ENCODE results near the gene ARHGEF1. TPM values are rescaled to one million over a fixed set of nuclear protein-coding genes. Genes with fewer than 3 reads are reported as not detected.

ARHGEF1 gene
- total RNA-seq, 2 donors from 2014 or later = 929 to 961 TPM

DNA sequence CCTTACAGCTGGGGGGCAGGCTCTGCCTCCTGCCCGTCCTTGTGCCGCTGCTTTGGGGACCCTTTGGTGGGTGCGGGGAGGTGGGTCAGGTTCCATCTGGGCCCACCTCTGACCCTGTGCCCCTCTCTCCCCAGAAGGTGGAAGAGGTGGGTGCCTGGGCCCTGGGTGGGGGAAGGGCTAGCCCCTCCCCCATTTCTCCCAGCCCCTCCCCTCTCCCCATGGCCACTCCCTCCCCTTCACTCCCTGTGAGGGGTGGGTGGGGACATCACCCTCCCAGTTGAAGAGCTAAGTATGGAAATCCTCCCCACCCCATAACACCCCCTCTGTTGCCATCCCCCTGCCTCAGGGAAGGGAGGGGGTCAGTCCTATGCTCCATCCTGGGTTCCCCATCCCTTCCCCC, 14.2 kb downstream of the ARHGEF1 start:
- H3K4me3 Mint-ChIP-seq = no peak overlapping the region
- no peak for DNase-seq
- no peaks in the 10 kb centered on the region for H3K9me3 ChIP-seq (ENCODE audit: control insufficient read depth, low read length, poor library complexity, severe bottlenecking)
- peaks cover 15% of the 10 kb centered on the region for H3K36me3 Mint-ChIP-seq (ENCODE audit: low read depth)
- H3K27me3 Mint-ChIP-seq = no peaks in the 10 kb centered on the region
- H3K27ac Mint-ChIP-seq = no peak overlapping the region
- peaks cover 26% of the 10 kb centered on the region for H3K4me1 Mint-ChIP-seq
- ATAC-seq = no peak

DNA sequence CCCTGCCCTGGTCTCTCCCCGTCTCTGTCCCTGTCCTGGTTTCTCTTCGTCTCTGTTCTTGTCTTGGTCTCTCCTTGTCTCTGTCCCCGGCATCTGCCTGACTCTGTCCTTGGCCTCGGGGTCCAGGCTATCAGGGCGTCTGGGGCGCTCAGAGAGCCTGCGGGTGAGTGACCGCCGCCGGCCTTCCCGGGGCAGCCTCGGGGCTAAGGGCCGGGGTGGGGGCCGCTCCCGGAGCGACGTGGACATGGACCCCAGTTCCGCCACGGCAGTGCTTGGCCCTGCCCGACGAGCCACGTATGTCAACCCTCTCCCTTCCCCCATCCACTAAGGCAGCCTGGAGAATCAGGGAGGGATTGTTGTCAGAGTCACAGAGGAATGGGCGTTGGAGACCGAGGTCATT, 14.8 kb downstream of the ARHGEF1 start:
- H3K27ac Mint-ChIP-seq = no peak overlapping the region
- H3K27me3 Mint-ChIP-seq = no peaks in the 10 kb centered on the region
- H3K9me3 ChIP-seq (ENCODE audit: control insufficient read depth, low read length, poor library complexity, severe bottlenecking) = no peaks in the 10 kb centered on the region
- no peak for ATAC-seq
- no peak overlapping the region for H3K4me3 Mint-ChIP-seq
- DNase-seq = no peak
- H3K4me1 Mint-ChIP-seq = peaks cover 25% of the 10 kb centered on the region
- peaks cover 15% of the 10 kb centered on the region for H3K36me3 Mint-ChIP-seq (ENCODE audit: low read depth)

DNA sequence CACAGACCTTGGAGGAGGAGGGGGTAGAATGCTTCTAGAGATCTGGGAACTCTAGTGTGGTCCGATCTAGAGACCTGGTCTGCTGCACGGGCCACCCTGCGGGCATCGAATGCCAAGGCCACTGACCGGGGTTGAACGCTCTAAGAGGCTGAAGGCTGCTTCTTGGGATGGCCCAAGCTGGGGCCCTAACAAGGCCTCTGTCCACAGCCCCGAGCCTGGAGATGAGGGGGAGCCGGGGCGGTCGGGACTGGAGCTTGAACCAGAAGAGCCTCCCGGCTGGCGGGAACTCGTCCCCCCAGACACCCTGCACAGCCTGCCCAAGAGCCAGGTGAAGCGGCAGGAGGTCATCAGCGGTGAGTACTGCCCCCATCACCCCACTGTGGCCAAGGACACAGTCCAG, 15.3 kb downstream of the ARHGEF1 start:
- DNase-seq (no peak), ATAC-seq (no peak)
- Mint-ChIP-seq H3K27ac (no peak overlapping the region), H3K4me3 (no peak overlapping the region), H3K4me1 (peaks cover 22% of the 10 kb centered on the region), H3K27me3 (no peaks in the 10 kb centered on the region), H3K36me3 (ENCODE audit: low read depth) (peaks cover 15% of the 10 kb centered on the region)
- no peaks in the 10 kb centered on the region for H3K9me3 ChIP-seq (ENCODE audit: control insufficient read depth, low read length, poor library complexity, severe bottlenecking)

DNA sequence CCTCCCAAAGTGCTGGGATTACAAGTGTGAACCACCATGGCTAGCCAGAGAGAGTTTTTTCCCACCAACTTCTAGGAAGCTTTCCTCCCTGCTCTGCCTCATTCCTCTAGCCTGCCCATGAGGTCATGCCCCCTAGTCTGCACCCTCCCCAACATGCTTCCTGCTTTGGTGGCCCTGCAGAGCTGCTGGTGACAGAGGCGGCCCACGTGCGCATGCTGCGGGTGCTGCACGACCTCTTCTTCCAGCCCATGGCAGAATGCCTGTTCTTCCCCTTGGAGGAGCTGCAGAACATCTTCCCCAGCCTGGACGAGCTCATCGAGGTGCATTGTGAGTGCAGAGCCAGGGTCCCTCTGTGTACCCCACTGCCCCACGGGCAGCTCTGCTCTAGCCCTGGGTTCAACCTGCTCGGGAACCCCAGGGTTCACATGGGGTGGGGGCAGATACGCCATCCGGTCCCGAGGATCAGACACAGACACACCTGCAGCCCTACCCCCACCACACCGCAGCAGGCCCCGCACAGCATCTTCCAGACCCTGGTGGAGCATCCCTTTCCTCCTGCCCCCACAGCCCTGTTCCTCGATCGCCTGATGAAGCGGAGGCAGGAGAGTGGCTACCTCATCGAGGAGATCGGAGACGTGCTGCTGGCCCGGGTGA, 18.9 kb downstream of the ARHGEF1 start:
- DNase-seq (no peak), ATAC-seq (no peak)
- no peaks in the 10 kb centered on the region for H3K9me3 ChIP-seq (ENCODE audit: control insufficient read depth, low read length, poor library complexity, severe bottlenecking)
- Mint-ChIP-seq H3K27ac (no peak overlapping the region), H3K4me1 (peaks cover 29% of the 10 kb centered on the region), H3K4me3 (no peak overlapping the region), H3K27me3 (no peaks in the 10 kb centered on the region), H3K36me3 (ENCODE audit: low read depth) (peaks cover 12% of the 10 kb centered on the region)

DNA sequence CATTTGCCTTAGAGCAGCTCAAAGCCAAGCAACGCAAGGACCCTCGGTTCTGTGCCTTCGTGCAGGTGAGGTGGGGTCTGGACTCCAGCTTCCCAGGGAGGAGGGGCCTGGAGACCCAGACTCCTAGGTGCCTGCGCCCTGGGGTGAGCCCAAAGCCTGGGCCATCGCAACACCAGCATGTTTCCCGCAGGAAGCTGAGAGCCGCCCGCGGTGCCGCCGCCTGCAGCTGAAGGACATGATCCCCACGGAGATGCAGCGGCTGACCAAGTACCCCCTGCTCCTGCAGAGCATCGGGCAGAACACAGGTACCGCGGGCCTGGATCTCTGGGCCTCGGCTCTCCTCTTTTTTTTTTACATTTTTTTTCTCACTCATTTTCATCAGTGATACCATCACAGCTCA, 19.6 kb downstream of the ARHGEF1 start:
- Mint-ChIP-seq H3K27me3 (no peaks in the 10 kb centered on the region), H3K4me1 (peaks cover 30% of the 10 kb centered on the region), H3K36me3 (ENCODE audit: low read depth) (peaks cover 10% of the 10 kb centered on the region), H3K27ac (no peak overlapping the region), H3K4me3 (peak overlapping the region; percentile 59)
- DNase-seq = no peak
- no peaks in the 10 kb centered on the region for H3K9me3 ChIP-seq (ENCODE audit: control insufficient read depth, low read length, poor library complexity, severe bottlenecking)
- no peak for ATAC-seq

DNA sequence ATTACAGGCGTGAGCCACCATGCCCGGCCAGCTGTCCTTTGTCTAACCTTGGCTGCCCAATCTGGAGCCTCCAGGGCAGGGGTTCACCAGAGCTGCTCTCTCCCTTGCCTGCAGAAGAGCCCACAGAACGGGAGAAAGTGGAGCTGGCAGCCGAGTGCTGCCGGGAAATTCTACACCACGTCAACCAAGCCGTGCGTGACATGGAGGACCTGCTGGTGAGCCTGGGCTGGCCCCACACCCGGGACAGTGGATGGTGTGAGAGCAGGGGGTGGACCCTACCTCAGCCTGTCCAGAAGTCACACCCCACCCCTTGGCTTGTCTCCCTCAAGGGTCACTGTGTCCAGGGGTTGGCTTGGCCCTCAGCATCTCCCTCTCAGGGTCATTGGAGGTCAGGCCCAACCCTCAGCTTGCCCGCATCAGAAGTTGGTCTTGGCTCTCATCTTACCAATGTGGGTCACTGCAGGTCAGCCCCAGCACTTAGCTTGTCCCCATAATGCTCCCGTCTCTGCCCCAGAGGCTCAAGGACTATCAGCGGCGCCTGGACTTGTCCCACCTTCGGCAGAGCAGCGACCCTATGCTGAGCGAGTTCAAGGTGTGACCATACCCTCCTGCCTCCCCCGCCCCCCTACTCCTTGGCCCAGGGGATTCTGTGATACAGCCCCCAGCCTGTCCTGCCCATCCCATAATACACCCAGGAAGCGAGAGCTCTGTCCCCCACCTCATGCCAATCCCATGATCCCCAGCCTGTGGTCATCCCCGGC, 20.4 kb downstream of the ARHGEF1 start:
- H3K4me1 Mint-ChIP-seq = peaks cover 28% of the 10 kb centered on the region
- no peak for ATAC-seq
- no peak overlapping the region for H3K27ac Mint-ChIP-seq
- no peak overlapping the region for H3K4me3 Mint-ChIP-seq
- peaks cover 8% of the 10 kb centered on the region for H3K36me3 Mint-ChIP-seq (ENCODE audit: low read depth)
- H3K27me3 Mint-ChIP-seq = no peaks in the 10 kb centered on the region
- no peaks in the 10 kb centered on the region for H3K9me3 ChIP-seq (ENCODE audit: control insufficient read depth, low read length, poor library complexity, severe bottlenecking)
- no peak for DNase-seq

DNA sequence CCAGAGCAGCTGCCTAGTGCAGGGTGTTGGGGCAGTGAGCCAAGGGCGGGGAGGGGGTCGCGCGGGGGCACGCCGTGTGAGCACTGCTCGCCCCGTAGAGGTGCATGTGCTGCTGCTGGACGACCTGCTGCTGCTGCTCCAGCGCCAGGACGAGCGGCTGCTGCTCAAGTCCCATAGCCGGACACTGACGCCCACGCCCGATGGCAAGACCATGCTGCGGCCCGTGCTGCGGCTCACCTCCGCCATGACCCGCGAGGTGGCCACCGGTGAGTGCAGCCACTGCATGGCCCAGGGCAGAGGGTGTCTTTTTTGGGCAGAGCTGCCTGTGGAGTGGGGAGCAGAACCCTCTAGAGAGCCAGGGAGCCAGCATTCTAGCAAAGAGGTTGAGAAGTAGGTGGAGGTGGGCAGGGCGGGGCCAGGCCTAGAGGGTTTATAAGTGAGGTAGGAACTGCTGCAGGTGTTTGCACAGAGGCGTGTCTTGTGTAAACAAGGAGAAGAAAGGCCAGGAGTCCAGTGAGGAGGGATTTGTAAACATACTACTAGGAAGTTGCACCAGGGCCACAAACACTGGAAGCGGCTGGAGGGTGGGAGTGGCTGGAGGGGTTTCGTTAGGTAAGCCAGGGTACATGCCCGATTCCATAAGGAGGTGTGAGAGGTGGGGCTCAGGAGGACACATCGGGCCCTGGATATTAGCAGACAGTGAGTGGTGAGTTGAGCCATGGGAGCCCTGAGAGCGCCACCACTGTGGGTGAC, 21.3 kb downstream of the ARHGEF1 start:
- H3K36me3 Mint-ChIP-seq (ENCODE audit: low read depth) = peaks cover 6% of the 10 kb centered on the region
- no peak for ATAC-seq
- no peak overlapping the region for H3K4me3 Mint-ChIP-seq
- peaks cover 26% of the 10 kb centered on the region for H3K4me1 Mint-ChIP-seq
- no peak for DNase-seq
- no peak overlapping the region for H3K27ac Mint-ChIP-seq
- H3K27me3 Mint-ChIP-seq = no peaks in the 10 kb centered on the region
- no peaks in the 10 kb centered on the region for H3K9me3 ChIP-seq (ENCODE audit: control insufficient read depth, low read length, poor library complexity, severe bottlenecking)

DNA sequence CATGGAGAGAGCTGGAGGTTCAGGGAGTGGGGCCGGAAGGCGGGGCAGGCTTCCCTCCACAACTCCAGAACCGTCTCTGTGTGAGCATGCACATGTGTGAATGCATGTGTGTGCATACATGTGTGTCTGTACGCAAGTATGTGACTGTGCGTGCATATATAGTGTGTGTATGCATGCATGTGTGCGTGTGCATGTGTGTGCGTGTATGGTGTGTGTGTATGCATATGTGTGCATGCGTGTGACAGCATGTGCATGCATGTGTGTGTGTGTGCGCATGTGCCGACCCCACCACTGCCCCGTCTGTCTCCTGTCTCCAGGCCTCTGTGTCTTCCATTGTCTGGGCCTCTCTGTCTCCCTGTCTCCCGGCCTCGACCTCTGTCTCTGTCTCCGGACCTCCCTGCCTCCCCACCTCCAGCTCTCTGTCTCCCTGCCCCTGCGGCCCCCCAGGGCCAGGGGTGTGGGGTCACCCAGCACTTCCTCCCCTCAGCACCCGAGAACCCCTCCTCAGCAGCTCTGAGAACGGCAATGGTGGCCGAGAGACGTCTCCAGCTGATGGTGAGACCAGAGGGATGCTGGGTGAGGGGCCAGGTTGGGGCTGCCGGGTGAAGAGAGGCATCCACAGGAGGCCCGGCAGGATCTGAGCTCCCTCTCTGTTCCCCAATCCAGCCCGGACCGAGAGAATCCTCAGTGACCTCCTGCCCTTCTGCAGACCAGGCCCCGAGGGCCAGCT, 22.5 kb downstream of the ARHGEF1 start:
- Mint-ChIP-seq H3K27me3 (no peaks in the 10 kb centered on the region), H3K27ac (peak overlapping the region; percentile 66), H3K4me1 (peaks cover 31% of the 10 kb centered on the region), H3K36me3 (ENCODE audit: low read depth) (peaks cover 6% of the 10 kb centered on the region), H3K4me3 (no peak overlapping the region)
- DNase-seq (no peak), ATAC-seq (no peak)
- no peaks in the 10 kb centered on the region for H3K9me3 ChIP-seq (ENCODE audit: control insufficient read depth, low read length, poor library complexity, severe bottlenecking)

DNA sequence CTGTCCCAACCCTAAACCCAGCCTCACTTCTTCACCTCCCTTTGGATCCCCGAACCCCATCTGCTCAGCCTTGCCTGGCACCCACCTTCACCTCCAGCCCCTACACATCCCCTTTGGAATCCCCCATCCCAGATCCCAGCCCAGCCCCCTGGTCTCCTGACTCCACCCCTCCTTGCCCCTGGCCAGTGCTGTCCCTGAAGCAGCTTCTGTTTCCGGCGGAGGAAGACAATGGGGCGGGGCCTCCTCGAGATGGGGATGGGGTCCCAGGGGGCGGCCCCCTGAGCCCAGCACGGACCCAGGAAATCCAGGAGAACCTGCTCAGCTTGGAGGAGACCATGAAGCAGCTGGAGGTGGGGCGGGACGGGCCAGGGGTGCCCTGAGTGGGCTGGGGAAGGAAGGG, 23.3 kb downstream of the ARHGEF1 start:
- peak overlapping the region; percentile 66 for H3K27ac Mint-ChIP-seq
- no peak overlapping the region for H3K4me3 Mint-ChIP-seq
- peaks cover 6% of the 10 kb centered on the region for H3K36me3 Mint-ChIP-seq (ENCODE audit: low read depth)
- no peaks in the 10 kb centered on the region for H3K9me3 ChIP-seq (ENCODE audit: control insufficient read depth, low read length, poor library complexity, severe bottlenecking)
- ATAC-seq (no peak), DNase-seq (no peak)
- H3K27me3 Mint-ChIP-seq = peaks cover 3% of the 10 kb centered on the region
- peaks cover 39% of the 10 kb centered on the region for H3K4me1 Mint-ChIP-seq

DNA sequence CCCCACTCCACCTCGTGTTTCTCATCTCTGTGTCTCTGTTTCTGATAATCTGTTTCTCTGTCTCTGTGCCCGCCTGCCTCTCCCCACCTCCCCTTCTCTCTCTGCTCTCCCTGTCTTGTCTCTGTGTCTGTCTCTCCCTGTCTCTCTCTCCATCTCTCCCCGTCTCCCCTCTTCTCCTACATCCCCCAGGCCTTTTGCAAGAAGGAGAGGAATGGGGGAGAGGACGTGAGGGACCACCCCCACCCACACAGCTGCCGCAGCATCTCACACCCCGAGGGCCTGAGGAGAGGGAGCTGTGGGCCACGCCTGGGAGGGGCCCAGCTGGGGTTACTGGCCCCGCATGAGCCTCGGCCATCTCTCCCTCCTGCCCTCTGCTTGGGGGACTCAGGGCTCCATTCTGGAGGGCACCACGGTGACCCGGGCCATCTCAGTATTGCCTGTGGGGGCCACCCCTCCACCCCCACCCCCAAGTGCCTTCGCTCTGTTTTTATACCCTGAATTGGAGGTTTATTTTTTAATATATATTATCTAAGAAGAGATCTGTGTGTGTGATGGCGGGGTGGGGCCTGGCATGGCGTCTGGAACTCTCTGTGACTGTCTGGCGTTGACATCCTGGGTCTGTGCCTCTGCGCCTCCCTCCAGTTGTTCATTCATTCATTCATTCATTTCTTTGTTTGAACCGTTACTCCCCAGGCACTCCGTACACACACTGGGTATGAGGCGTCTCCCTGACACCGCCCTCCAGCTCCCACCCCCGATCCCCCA, 24.1 kb downstream of the ARHGEF1 start:
- H3K27ac Mint-ChIP-seq = no peak overlapping the region
- peaks cover 42% of the 10 kb centered on the region for H3K4me1 Mint-ChIP-seq
- peaks cover 6% of the 10 kb centered on the region for H3K36me3 Mint-ChIP-seq (ENCODE audit: low read depth)
- peaks cover 11% of the 10 kb centered on the region for H3K27me3 Mint-ChIP-seq
- H3K4me3 Mint-ChIP-seq = no peak overlapping the region
- no peak for DNase-seq
- ATAC-seq = no peak
- no peaks in the 10 kb centered on the region for H3K9me3 ChIP-seq (ENCODE audit: control insufficient read depth, low read length, poor library complexity, severe bottlenecking)

DNA sequence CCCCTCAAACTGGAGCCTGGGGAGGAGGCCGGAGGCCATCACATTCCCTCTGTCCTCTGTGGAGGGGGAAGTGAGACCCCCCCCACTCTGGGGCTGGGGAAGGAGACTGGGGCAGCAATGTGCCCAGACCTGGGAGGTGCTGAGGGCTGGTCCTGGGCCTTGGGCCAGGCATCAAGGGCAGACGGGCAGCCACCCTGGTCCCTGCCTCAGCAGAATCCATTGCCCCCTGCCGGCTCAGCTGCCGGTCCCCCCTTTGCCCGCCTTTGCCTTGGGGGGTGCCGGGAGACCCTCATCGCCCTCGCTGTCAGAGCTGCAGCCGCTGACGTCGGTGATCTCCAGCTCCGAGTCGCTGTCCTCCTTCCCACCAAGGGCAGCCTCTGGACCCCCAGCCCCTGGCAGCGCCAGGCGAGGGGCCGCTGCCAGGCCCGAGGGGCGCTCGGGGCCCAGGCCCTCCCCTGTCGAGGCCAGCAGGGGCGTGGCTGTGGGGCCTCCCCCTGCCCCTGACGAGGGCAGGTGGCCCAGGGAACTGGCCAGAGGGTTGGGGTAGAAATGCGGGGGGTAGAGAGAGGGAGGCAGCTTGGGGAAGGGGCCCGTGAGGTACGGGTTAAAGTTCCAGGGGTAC, 25.1 kb downstream of the ARHGEF1 start:
- no peaks in the 10 kb centered on the region for H3K9me3 ChIP-seq (ENCODE audit: control insufficient read depth, low read length, poor library complexity, severe bottlenecking)
- no peak for ATAC-seq
- Mint-ChIP-seq H3K4me3 (no peak overlapping the region), H3K27me3 (peaks cover 15% of the 10 kb centered on the region), H3K4me1 (peaks cover 42% of the 10 kb centered on the region), H3K27ac (no peak overlapping the region), H3K36me3 (ENCODE audit: low read depth) (peaks cover 6% of the 10 kb centered on the region)
- DNase-seq = no peak

DNA sequence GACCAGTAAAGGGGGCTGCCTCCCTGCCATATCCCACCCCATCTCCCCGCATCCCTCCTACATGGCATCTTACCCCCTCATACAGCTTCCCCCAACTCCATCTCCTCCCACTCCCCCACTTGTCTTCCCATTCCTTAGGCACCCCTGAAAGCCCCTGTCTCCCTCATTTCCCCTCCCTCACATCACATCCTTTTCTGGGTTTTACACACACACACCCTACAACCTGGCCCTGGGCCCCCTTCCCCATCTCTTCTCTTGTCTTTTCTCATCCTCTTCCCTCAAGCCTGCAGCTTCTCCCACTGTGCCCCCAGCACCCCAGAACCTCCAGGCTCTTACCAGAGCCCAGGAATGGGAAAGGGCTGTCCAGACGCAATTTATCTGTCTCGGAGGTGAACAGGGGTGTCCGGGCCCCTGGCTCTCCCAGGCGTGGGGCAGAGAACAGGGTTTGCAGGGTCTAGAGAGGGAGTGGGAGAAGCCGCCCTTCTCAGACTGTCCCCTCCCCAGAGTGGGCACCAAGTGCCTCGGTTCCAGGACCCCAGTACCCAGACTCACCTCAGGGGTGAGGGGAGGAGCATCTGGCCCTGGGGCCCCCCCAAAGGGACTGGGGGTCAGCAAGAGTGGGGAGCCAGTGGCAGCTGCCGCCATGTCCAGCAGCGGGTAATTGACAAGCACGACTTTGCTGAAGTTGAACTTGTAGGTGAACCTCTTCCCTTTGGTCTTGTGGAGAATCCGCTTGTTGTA, 25.9 kb downstream of the ARHGEF1 start:
- H3K27ac Mint-ChIP-seq = peak overlapping the region; percentile 29
- H3K9me3 ChIP-seq (ENCODE audit: control insufficient read depth, low read length, poor library complexity, severe bottlenecking) = no peaks in the 10 kb centered on the region
- peaks cover 15% of the 10 kb centered on the region for H3K27me3 Mint-ChIP-seq
- peaks cover 6% of the 10 kb centered on the region for H3K36me3 Mint-ChIP-seq (ENCODE audit: low read depth)
- peaks cover 44% of the 10 kb centered on the region for H3K4me1 Mint-ChIP-seq
- ATAC-seq (no peak), DNase-seq (no peak)
- no peak overlapping the region for H3K4me3 Mint-ChIP-seq

Data from T-helper 17 cell (primary cell).